HG02610 (cell line): Measurements from ENCODE around the gene TMED7.

ENCODE experiments used
- ATAC-seq: cut with Tn5 transposase; IDR thresholded peaks from one replicate; pipeline ENCODE4 v1.9.1; 2021; ENCODE audit warnings: mild to moderate bottlenecking, moderate library complexity; ENCODE audit not compliant: unreplicated experiment

Gene TMED7

DNA sequence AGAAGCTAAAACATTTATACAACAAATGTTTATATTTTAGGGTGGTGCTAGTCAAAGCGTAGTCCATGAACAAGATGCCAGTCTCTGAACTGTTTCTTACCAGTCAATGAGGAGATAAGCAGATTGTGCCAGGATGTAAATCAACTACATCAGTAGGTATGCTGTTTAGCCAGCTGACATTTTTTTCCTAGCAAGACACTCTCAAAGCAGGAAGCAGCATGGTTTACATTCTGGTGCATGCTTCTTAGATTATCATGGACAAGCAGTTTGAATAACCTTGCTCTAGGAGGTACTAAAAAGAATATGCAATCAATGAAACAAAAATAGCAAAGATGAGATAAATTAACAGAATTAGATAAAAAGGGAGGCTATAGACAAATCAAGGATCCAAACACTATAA lies 40.6 kb downstream of the TMED7 start:
- no peak for ATAC-seq

DNA sequence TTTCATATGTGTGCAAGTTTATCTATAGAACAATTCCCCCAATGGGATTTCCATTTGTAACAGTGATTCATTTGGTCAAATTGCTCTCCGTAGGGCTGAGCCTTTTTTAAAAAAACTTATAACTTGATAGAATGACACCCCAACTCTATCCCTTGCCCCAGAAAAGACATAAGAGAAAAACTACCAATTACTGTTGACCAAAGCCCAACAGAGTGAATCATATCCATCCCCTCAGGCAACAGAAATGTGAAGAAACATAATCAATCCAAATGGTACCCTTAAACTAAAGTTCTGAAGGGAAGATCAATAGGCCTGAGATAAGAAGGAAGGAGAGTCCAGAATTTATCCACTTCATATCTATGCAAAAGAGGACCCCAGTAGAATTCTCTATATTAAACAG lies 41.3 kb downstream of the TMED7 start:
- ATAC-seq = no peak

DNA sequence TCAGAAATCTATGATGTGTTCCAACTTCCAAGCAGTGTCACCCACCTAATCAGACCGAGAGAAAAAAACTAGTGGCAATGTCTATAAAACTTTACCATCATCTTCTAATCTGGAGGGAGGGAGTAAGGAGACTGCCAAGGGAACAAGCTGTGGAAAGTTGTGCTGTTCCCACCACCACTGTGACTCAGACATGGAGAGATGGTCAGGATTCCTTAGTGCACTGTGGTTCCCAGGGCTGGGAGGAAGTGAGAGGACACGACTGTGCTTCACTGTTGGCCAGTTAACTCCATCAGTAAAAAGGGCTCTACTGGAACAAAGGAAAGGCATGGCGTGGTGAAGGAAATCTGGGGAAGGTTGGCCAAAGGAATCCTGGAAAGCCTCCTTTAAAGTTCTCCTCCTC lies 42.4 kb downstream of the TMED7 start:
- ATAC-seq = no peak

- no peak for ATAC-seq
These were observed 44.9 kb downstream of the TMED7 start for GRCh38 chr5:115580941-115581340.

DNA sequence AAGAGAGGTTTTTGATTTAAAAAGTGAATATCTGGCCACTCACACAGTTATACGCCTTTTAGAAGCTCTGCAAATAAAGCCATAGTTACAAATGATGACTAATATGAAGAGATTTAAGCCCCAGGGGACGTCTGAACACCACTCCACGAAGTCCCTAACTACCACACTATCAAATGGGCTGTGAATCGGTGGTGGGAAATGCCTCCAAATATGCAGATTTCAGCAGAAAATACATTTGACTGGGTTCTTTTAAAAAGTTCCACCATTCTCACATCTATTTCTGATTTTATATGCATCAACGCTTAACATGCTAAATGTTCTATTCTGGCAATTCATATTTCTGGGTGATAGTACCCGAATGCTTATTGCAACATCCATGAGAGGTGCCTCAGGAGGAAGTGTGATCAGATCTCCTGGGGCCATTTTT lies 46.1 kb downstream of the TMED7 start:
- peak; percentile 83 for ATAC-seq

- ATAC-seq = peak; percentile 4
These were observed 46.6 kb downstream of the TMED7 start for GRCh38 chr5:115579216-115579615.

DNA sequence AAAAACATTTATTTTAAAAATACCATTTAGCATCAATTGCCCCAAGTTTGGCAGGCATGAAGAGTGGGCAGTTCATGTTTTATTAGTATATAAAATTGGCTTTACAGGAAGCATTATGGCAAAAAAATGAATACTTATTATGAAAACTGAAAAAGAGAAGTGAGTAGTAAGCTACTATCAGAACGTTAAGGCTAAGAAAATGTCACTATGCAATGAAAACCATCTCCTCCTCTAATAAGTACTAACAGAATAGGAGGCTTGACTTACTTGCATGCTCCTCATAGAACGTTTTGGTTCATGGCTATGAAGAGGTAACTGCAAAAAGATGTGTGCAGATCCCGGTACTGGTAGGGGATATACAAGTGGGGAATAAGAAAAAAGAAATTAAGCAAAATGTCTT lies 47.2 kb downstream of the TMED7 start:
- ATAC-seq = peak; percentile 27

GRCh38 chr5:115577741-115578140 lies 48.1 kb downstream of the TMED7 start:
- ATAC-seq = peak; percentile 40

DNA sequence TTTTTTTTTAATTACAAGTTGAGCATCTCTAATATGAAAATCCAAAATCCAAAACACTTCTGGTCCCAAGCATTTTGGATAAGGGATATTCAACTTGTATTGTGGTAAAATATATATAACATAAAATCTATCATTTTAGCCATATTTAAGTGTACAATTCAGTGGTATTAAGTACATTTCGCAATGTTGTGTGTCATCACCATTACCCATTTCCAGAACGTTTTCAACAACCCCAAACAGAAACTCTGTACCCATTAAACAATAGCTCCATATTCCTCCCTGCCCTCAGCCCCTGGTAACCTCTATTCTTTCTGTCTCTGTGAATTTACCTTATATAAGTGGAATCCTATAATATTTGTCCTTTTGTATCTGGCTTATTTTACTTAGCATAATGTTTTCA lies 48.5 kb downstream of the TMED7 start:
- no peak for ATAC-seq

GRCh38 chr5:115575167-115576070 lies 50.4 kb downstream of the TMED7 start:
- no peak for ATAC-seq

DNA sequence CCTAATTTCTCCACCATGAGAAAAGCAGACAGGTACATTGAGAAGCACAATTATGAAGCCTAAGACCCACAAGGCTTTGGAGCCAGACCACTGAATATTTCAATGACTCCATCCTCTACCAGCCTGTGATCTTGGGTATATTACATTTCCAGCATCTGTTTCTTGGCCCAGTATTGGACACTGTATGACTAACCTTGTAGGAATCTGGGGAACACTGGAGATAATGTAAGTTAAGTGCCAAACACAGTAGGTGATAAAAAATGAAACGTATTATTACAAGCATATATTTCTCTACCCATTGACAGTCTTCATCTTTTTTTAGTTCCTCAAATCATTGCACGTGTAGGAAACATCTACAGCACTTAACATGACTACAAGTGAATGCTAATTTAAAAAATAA lies 52.7 kb downstream of the TMED7 start:
- no peak for ATAC-seq

- no peak for ATAC-seq
These were observed 54.4 kb downstream of the TMED7 start for GRCh38 chr5:115571441-115571878.

DNA sequence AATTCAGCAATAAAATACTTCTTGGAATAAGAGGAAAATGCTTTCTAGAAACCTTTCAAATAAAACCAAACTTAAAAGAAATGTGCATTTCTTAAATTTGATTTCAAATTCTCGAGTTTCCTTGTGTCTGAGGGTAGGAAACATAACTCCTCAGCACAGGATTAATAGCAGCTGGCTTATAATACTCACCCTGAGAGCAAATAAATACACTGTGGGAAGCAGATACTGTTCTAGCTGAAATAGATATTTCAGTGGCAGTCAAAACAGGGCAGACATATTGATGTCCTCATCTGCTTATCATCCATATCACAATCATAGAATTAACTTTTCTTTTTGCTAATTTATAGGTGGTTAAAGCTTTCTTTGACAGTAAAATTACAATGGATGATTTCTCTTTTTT lies 57.2 kb downstream of the TMED7 start:
- no peak for ATAC-seq

- no peak for ATAC-seq
These were observed 60.6 kb downstream of the TMED7 start for GRCh38 chr5:115565233-115565632.
